ENCODE measurements around the gene ATXN7L2. TPM values are rescaled to one million over a fixed set of nuclear protein-coding genes. Genes with fewer than 3 reads are reported as not detected.

Gene ATXN7L2
- total RNA-seq, result 1.3 and 1.8 TPM in 2 replicates

GRCh38 chr1:109483672-109484518, at the start of gene ATXN7L2:
ATXN7L2 (plus strand) TSS chr1:109483905; CDS start chr1:109483954, 49 bp downstream.

GRCh38 chr1:109466452-109467300, 17.0 kb upstream of the ATXN7L2 start, which contains the start of gene SYPL2:
SYPL2 (plus strand) TSS chr1:109466546; CDS start chr1:109466844, 298 bp downstream.

GRCh38 chr1:109493805-109494539, 10.3 kb downstream of the ATXN7L2 start, which contains the start of gene CYB561D1:
CYB561D1 (plus strand) TSS chr1:109494094; CDS start chr1:109494140, 46 bp downstream.

GRCh38 chr1:109509176-109510134, 25.8 kb downstream of the ATXN7L2 start, which contains the start of gene AMIGO1:
AMIGO1 (minus strand) TSS chr1:109509727; CDS start chr1:109508912, 815 bp downstream.

GRCh38 chr1:109539676-109540075, 56.0 kb downstream of the ATXN7L2 start, which contains the start of gene GPR61:
GPR61 (plus strand) TSS chr1:109539872; CDS start chr1:109543023, 3,151 bp downstream.

Other genes with a start within 250 kb of the ATXN7L2 start
- gene CELSR2, start 234.4 kb upstream of the ATXN7L2 start, total RNA-seq, result 1.1 and 1.5 TPM in 2 replicates
- 5.2 and 8.6 TPM in 2 replicates for gene PSRC1, start 200.8 kb upstream of the ATXN7L2 start, total RNA-seq
- gene MYBPHL, start 176.9 kb upstream of the ATXN7L2 start, total RNA-seq, result not detected in 2 replicates
- gene SORT1, start 86.0 kb upstream of the ATXN7L2 start, total RNA-seq, result 15.2 and 21.3 TPM in 2 replicates
- 46.1 and 47.2 TPM in 2 replicates for gene PSMA5, start 57.5 kb upstream of the ATXN7L2 start, total RNA-seq
- gene SYPL2, start 17.4 kb upstream of the ATXN7L2 start, total RNA-seq, result 0.13 and 0.62 TPM in 2 replicates
- 4.8 and 5.7 TPM in 2 replicates for gene CYB561D1, start 10.2 kb downstream of the ATXN7L2 start, total RNA-seq
- 0.81 and 2.2 TPM in 2 replicates for gene AMIGO1, start 25.8 kb downstream of the ATXN7L2 start, total RNA-seq
- 0.13 and 0.37 TPM in 2 replicates for gene GPR61, start 56.0 kb downstream of the ATXN7L2 start, total RNA-seq
- gene GNAI3, start 64.7 kb downstream of the ATXN7L2 start, total RNA-seq, result 15.1 and 17.3 TPM in 2 replicates
- gene GNAT2, start 135.7 kb downstream of the ATXN7L2 start, total RNA-seq, result 0.19 and 0.40 TPM in 2 replicates
- 73.3 and 85.6 TPM in 2 replicates for gene AMPD2, start 135.9 kb downstream of the ATXN7L2 start, total RNA-seq
- 12.8 and 18.8 TPM in 2 replicates for gene GSTM4, start 172.2 kb downstream of the ATXN7L2 start, total RNA-seq
- gene GSTM2, start 184.2 kb downstream of the ATXN7L2 start, total RNA-seq, result 10.7 and 20.9 TPM in 2 replicates
- 11.4 TPM in 1 of 2 replicates, not detected in the other for gene GSTM1, start 203.9 kb downstream of the ATXN7L2 start, total RNA-seq
- gene GSTM5, start 228.3 kb downstream of the ATXN7L2 start, total RNA-seq, result 0.92 and 2.0 TPM in 2 replicates